Lower leg skin (tissue), 4 donors: ENCODE data around the gene FOXF1. TPM values are rescaled to one million over a fixed set of nuclear protein-coding genes. Genes with fewer than 3 reads are reported as not detected.

Source experiments
- DNase-seq, 2 donors: peaks; one replicate each; pipeline ENCODE4 v3.0.0-alpha.2; 2019; ENCODE audit warnings: low spot score in 2 of 2
- H3K4me3 ChIP-seq: fragments of 200-600 bp; sonication (generic); 2 replicates; pipeline ENCODE4 v1.5.1; 2017; ENCODE audit warnings: mild to moderate bottlenecking, low read depth; ENCODE audit not compliant: poor library complexity, severe bottlenecking
- POLR2A ChIP-seq, 2 donors: fragments of 450-650 bp; IDR thresholded peaks; one replicate each; pipeline ENCODE4 v1.6.1; 2016 to 2017; ENCODE audit warnings: antibody characterized with exemption in 2 of 2, mild to moderate bottlenecking in 1 of 2, moderate library complexity in 1 of 2
- WGBS, 2 donors: methylation state at CpG; one replicate each; pipeline ENCODE4 v1.1.5; 2018; 5-methylcytosine and 5-hydroxymethylcytosine counted together
- intact Hi-C: fragments of 100-400 bp; cut with DNase I; formaldehyde crosslinking; loops from one replicate; pipeline ENCODE4 v1.15.0; 2023; ENCODE audit warnings: low total_unique reads
- total RNA-seq, 4 donors: library from RNA; depleted of rRNA; stranded (reverse); fragments of >200 nt; gene quantifications; one replicate each; pipeline ENCODE4 v1.1.0, GENCODE V29; 2016
- TF ChIP-seq, protein P1 (sequence below), 3 donors: fragments of 450-650 bp; IDR thresholded peaks; one replicate each; pipeline ENCODE4 v1.5.1; 2016; ENCODE audit warnings: antibody characterized with exemption in 3 of 3, mild to moderate bottlenecking in 3 of 3, moderate library complexity in 2 of 3

FOXF1 gene
- total RNA-seq, 4 donors from 2014 or later, result 0.10 to 0.45 TPM; not detected in 2

DNA sequence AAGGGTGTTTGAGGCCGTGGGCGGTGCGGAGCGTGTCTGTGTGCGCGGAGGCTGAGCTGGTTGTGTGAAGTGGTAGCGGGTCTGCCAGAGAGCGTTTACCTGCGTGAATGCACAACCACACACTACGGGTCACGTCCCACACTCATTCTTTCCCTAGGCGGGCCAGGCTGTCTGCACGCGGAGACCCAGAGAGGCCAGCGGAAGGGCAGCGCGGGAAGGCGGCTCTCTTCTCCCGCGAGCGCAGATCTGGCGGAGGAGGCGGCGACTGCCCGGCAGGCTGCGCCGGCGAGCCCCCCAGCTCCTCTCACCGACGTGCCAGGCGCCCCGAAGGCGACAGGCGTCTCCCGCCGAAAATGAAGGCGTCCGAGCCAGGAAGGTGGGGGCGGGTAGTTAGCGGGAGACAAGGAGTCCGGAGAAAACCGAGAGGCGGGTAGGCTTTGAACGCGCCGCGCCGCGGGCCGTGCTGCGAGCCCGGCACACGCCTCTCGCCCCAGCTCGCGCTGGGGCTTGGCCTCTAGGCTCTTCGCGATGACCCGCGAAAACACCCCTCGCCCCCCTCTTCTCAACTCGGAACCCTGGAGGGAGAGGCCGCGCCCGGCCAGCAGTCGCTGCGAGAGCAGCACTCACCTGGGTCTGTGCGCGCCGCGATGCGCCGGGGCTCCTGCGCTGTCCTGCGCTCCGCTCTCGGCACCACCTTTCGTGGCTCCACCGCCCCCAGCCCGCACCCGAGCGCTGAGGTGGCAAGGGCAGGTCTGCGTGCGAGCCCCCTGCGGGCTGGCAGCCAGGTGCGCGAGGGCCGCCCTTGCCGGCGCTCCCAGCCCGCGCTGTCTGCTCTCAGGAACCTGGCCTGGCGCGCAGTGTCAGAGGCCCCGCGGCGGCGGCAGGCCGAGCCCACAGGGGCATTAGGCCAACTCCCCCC, 2.0 kb upstream of the FOXF1 start:
- no peak for DNase-seq

DNA sequence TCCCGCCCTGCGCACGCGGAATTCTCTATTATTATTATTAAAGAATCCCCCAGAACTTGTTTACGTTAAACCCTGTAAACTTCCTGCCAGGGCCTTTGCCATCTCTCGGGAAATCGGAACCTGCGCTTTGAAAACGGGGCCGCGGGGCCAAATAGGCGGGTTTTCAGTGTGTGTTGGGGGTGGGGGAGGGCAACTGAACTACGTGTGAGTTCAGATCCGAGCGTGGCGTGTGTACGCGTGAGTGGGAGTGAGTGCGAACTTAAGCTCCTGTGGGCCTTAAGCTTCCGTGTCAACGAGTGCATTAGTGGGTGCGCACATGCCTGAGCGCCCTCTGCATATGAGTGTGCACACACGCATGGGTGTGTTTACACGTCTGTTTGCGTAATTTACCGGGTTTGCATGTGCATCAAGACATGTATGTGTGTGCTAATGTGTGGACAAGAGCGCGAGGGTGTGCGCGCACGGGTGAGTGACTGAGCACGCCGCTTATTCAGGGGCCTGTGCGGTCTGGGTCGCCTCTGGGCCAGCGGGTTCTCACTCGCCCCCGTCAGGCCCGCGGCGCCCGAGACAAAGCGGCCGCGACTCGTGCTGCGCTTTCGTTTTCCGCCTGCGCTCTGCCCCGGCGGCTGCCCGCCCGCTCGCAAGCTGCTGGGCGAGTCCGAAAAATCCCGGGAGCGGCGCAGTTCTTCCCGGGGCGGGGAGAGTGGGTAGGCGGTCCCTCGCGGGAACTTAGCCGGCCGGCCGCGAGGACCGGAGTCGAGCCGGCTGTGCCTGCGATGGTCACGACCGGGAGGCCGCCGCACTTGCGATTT, 1.2 kb upstream of the FOXF1 start:
- 0 to 1% methylated on average over 35 to 73 of the region's 79 CpGs for WGBS, 2 donors
- intact Hi-C loops, result no loop called here
- DNase-seq, result no peak
- TF ChIP-seq, protein P1, sequence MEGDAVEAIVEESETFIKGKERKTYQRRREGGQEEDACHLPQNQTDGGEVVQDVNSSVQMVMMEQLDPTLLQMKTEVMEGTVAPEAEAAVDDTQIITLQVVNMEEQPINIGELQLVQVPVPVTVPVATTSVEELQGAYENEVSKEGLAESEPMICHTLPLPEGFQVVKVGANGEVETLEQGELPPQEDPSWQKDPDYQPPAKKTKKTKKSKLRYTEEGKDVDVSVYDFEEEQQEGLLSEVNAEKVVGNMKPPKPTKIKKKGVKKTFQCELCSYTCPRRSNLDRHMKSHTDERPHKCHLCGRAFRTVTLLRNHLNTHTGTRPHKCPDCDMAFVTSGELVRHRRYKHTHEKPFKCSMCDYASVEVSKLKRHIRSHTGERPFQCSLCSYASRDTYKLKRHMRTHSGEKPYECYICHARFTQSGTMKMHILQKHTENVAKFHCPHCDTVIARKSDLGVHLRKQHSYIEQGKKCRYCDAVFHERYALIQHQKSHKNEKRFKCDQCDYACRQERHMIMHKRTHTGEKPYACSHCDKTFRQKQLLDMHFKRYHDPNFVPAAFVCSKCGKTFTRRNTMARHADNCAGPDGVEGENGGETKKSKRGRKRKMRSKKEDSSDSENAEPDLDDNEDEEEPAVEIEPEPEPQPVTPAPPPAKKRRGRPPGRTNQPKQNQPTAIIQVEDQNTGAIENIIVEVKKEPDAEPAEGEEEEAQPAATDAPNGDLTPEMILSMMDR (IDR thresholded peaks at IDR 0.05), result no peak
- TF ChIP-seq POLR2A (IDR thresholded peaks at IDR 0.05), result no peak
- peak overlapping the region; percentile 26 for H3K4me3 ChIP-seq

More for the DNA sequence above, 2.0 kb upstream of the FOXF1 start:
- no peak for TF ChIP-seq POLR2A (IDR thresholded peaks at IDR 0.05)
- TF ChIP-seq, protein P1 (IDR thresholded peaks at IDR 0.05), result no peak
- intact Hi-C loops, result no loop called here
- WGBS, 2 donors, result 2 to 8% methylated on average over 21 to 65 of the region's 99 CpGs
- no peak overlapping the region for H3K4me3 ChIP-seq

DNA sequence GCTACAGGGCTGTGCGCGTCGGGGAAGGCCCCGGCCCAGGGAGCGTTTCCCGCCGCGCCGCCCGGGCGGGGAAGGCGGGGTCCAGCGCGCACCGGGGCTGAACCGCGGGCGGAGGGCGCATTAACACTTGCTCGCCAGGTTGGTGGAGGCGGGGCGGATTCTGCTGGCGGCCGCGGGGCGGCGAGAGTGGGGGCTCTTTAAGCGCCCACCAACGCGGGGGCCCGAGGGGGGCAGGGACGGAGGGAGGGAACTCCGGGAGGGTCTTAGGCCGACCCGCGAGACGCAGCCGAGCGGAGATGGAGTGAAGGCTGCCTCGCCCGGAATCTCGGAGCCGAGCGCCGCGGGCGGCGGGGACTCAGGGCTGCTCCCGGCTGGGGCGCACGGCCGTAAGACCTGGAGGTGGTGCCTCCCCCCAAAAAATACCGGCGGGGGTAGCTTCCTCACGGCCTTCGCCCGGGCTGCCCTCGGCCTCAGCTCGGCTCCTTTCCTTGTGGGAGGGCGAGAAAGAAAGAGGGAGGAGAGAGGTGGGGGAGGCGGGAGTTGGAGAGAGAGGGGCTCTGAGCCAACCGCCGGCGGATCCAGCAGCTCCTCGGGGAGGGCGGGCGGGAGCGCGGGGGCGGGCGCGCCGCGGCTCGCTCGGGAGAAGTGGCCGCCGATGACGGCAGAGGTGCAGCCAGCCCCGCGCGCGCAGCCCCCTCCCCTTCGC, 415 bp upstream of the FOXF1 start:
- intact Hi-C loops, result no loop called here
- TF ChIP-seq, protein P1 (IDR thresholded peaks at IDR 0.05), result no peak
- no peak for TF ChIP-seq POLR2A (IDR thresholded peaks at IDR 0.05)
- no peak for DNase-seq
- 0 to 1% methylated on average over 6 to 25 of the region's 84 CpGs for WGBS, 2 donors
- H3K4me3 ChIP-seq, result peak overlapping the region; percentile 26

DNA sequence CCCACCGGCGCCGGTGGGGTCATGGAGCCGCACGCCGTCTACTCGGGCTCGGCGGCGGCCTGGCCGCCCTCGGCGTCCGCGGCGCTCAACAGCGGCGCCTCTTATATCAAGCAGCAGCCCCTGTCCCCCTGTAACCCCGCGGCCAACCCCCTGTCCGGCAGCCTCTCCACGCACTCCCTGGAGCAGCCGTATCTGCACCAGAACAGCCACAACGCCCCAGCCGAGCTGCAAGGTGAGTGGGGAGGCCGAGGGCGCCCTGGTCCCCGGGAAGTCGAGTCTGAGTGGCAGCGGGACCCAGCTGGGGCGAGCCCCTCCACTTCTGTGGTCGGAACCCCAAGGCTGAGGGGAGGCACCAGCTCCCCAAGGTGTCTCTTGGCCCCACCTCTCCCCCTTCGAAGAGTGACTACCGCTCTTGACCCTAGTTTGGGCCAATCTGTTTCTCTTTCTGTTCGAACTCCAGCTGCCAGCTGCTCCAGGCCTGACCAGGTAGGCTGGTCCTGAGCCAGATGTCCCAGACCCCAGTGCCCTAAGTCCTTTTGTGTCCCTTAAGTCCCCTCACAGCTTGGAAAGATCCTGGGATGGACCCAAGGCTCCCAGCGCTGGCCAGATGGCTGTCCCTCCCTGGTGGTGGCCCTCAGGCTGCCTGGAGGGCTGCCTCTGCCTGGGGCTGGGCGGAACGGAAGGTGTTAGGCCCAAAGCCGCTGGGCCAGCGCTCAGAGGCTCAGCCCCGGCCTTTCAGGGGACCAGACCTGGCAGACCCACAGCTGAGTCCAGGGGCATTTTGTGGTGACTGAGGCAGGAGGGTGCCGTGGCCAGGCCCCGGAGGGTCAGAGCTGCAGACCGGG, 1.2 kb downstream of the FOXF1 start:
- intact Hi-C loops, result no loop called here
- H3K4me3 ChIP-seq, result no peak overlapping the region
- DNase-seq, result no peak
- TF ChIP-seq POLR2A (IDR thresholded peaks at IDR 0.05), result no peak
- TF ChIP-seq, protein P1 (IDR thresholded peaks at IDR 0.05), result no peak
- WGBS, 2 donors, result 55 to 94% methylated on average over 7 to 12 of the region's 44 CpGs
